K562 (cell line): ENCODE data around the gene PFKFB2. TPM values are rescaled to one million over a fixed set of nuclear protein-coding genes. Genes with fewer than 3 reads are reported as not detected.

Experiments
- CREM ChIP-seq: IDR thresholded peaks from 2 replicates; pipeline ENCODE4 v1.6.1; 2014; ENCODE audit warnings: antibody characterized with exemption, low read depth
- ESRRA ChIP-seq: fragments of 450-650 bp; IDR thresholded peaks from 2 replicates; pipeline ENCODE4 v1.6.1; 2014; ENCODE audit warnings: low read depth, mild to moderate bottlenecking, moderate library complexity, borderline replicate concordance
- ESRRB ChIP-seq: fragments of 250-450 bp; sonication (Bioruptor Pico); IDR thresholded peaks from 2 replicates; pipeline ENCODE4 v1.5.0; 2020; ENCODE audit warnings: mild to moderate bottlenecking, moderate library complexity, borderline replicate concordance
- EWSR1 ChIP-seq: fragments of 450-650 bp; IDR thresholded peaks from 2 replicates; pipeline ENCODE4 v1.6.1; 2018; ENCODE audit warnings: borderline replicate concordance, mild to moderate bottlenecking, low read depth, moderate library complexity; ENCODE audit not compliant: partially characterized antibody
- FOXP1 ChIP-seq: sonication (generic); formaldehyde crosslinking; IDR thresholded peaks from 2 replicates; pipeline ENCODE4 v1.8.0; 2022; ENCODE audit warnings: mild to moderate bottlenecking, missing genetic modification reagents
- HOXB6 ChIP-seq: fragments of 250-450 bp; sonication (Bioruptor Pico); IDR thresholded peaks from 2 replicates; pipeline ENCODE4 v1.5.1; 2022; ENCODE audit warnings: mild to moderate bottlenecking, borderline replicate concordance
- IFI16 ChIP-seq: fragments of 250-450 bp; sonication (Bioruptor Pico); IDR thresholded peaks from 2 replicates; pipeline ENCODE4 v2.1.2; 2022; ENCODE audit warnings: mild to moderate bottlenecking, inconsistent platforms
- KAT7 ChIP-seq: sonication (generic); formaldehyde crosslinking; IDR thresholded peaks from 2 replicates; pipeline ENCODE4 v1.8.0; 2022; ENCODE audit warnings: missing genetic modification reagents, mild to moderate bottlenecking, borderline replicate concordance
- MIER1 ChIP-seq: fragments of 450-650 bp; IDR thresholded peaks from 2 replicates; pipeline ENCODE4 v1.6.1; 2016; ENCODE audit warnings: antibody characterized with exemption, mild to moderate bottlenecking, low read depth
- NR2F6 ChIP-seq: fragments of 450-650 bp; formaldehyde crosslinking; IDR thresholded peaks from 2 replicates; pipeline ENCODE4 v1.4.0; 2020; ENCODE audit warnings: mild to moderate bottlenecking
- POLR2G ChIP-seq: fragments of 200-400 bp; formaldehyde crosslinking; IDR thresholded peaks from 2 replicates; pipeline ENCODE4 v1.6.1; 2017; ENCODE audit warnings: low read depth, mild to moderate bottlenecking, antibody characterized with exemption, low read length, moderate library complexity
- SNIP1 ChIP-seq: fragments of 450-650 bp; IDR thresholded peaks from 2 replicates; pipeline ENCODE4 v1.7.1; 2017; ENCODE audit warnings: low read depth, mild to moderate bottlenecking
- SRSF1 ChIP-seq: fragments of 200-400 bp; formaldehyde crosslinking; IDR thresholded peaks from 2 replicates; pipeline ENCODE4 v1.6.1; 2017; ENCODE audit warnings: mild to moderate bottlenecking, low read depth, low read length, moderate library complexity
- polyA plus RNA-seq, 8 experiments: library from polyadenylated mRNA; depleted of rRNA in 4 of 8; stranded (reverse) in 5 of 8; unstranded in 3 of 8; fragments of >200 nt; fragmentation: Nextera tagmentation in 2 of 8; fragmentation: Illumina TruSeq in 1 of 8; extraction: Ambion mirVana in 2 of 8; extraction: Trizol in 1 of 8; gene quantifications; 2 replicates each; pipeline versions ENCODE4 v1.2.1 to v1.2.3, GENCODE V29; 2011 to 2014; ENCODE audit warnings: inconsistent platforms in 1 of 8, missing spikeins in 1 of 8
- total RNA-seq, 7 experiments: library from RNA; depleted of rRNA in 6 of 7; stranded (reverse); fragments of >200 nt in 6 of 7; fragmentation: Illumina TruSeq in 2 of 7; extraction: Trizol in 2 of 7; gene quantifications; 2 replicates each; pipeline versions ENCODE4 v1.2.1 to v1.2.3, GENCODE V29; 2011 to 2021; ENCODE audit warnings: low replicate concordance in 1 of 7
- TF ChIP-seq, protein P1 (sequence below): fragments of 450-650 bp; IDR thresholded peaks from 2 replicates; pipeline ENCODE4 v1.6.1; 2016; ENCODE audit warnings: mild to moderate bottlenecking, moderate library complexity
- TF ChIP-seq, protein P2 (sequence below): fragments of 250-450 bp; sonication (Bioruptor Pico); IDR thresholded peaks from 2 replicates; pipeline ENCODE4 v1.8.0; 2022; ENCODE audit warnings: moderate library complexity, mild to moderate bottlenecking, inconsistent platforms

The PFKFB2 gene
- total and polyA plus RNA-seq, 9 of the 15 experiments (the other 6 are each of a cell fraction or from before 2014, with no cell fraction given): 6.9 to 26.0 (median 16.4) TPM

DNA sequence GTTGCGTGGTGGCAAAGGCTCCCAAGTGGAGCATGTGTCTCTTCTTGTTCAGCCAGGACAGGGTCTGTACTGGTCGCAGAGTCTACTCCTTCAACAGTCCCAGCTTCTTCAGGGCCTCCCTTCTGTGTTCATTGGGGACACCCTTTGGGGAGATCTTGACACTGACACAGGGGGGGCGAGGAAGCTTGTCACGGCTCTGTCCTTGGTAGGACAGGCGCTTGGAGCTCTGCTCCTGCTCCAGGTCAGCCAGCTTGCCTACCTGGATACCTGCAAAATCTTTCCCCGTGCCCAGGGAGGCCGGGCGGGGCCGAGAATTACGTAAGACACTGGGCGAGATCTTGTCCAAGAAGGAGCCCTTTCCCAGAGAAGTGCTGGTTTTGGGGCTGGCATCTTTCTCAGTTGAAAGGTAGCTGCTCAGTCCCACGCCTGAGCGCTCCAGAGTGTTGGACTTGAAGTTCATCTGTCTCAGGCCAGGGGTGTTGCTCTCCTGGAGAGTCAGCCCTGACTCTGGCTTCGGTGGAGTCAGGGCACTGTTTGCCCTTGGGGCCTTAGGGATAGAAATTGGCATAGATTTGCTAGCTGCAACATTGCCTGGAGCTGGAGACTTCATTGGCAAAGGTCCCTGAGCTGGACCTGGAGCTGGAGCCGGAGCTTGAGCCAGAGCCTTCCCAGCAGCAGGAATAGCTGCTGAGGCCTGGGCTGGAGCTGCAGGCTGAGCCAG is 31.0 kb upstream of the PFKFB2 start (continued):
- no peak for TF ChIP-seq ESRRA
- TF ChIP-seq, protein P1, sequence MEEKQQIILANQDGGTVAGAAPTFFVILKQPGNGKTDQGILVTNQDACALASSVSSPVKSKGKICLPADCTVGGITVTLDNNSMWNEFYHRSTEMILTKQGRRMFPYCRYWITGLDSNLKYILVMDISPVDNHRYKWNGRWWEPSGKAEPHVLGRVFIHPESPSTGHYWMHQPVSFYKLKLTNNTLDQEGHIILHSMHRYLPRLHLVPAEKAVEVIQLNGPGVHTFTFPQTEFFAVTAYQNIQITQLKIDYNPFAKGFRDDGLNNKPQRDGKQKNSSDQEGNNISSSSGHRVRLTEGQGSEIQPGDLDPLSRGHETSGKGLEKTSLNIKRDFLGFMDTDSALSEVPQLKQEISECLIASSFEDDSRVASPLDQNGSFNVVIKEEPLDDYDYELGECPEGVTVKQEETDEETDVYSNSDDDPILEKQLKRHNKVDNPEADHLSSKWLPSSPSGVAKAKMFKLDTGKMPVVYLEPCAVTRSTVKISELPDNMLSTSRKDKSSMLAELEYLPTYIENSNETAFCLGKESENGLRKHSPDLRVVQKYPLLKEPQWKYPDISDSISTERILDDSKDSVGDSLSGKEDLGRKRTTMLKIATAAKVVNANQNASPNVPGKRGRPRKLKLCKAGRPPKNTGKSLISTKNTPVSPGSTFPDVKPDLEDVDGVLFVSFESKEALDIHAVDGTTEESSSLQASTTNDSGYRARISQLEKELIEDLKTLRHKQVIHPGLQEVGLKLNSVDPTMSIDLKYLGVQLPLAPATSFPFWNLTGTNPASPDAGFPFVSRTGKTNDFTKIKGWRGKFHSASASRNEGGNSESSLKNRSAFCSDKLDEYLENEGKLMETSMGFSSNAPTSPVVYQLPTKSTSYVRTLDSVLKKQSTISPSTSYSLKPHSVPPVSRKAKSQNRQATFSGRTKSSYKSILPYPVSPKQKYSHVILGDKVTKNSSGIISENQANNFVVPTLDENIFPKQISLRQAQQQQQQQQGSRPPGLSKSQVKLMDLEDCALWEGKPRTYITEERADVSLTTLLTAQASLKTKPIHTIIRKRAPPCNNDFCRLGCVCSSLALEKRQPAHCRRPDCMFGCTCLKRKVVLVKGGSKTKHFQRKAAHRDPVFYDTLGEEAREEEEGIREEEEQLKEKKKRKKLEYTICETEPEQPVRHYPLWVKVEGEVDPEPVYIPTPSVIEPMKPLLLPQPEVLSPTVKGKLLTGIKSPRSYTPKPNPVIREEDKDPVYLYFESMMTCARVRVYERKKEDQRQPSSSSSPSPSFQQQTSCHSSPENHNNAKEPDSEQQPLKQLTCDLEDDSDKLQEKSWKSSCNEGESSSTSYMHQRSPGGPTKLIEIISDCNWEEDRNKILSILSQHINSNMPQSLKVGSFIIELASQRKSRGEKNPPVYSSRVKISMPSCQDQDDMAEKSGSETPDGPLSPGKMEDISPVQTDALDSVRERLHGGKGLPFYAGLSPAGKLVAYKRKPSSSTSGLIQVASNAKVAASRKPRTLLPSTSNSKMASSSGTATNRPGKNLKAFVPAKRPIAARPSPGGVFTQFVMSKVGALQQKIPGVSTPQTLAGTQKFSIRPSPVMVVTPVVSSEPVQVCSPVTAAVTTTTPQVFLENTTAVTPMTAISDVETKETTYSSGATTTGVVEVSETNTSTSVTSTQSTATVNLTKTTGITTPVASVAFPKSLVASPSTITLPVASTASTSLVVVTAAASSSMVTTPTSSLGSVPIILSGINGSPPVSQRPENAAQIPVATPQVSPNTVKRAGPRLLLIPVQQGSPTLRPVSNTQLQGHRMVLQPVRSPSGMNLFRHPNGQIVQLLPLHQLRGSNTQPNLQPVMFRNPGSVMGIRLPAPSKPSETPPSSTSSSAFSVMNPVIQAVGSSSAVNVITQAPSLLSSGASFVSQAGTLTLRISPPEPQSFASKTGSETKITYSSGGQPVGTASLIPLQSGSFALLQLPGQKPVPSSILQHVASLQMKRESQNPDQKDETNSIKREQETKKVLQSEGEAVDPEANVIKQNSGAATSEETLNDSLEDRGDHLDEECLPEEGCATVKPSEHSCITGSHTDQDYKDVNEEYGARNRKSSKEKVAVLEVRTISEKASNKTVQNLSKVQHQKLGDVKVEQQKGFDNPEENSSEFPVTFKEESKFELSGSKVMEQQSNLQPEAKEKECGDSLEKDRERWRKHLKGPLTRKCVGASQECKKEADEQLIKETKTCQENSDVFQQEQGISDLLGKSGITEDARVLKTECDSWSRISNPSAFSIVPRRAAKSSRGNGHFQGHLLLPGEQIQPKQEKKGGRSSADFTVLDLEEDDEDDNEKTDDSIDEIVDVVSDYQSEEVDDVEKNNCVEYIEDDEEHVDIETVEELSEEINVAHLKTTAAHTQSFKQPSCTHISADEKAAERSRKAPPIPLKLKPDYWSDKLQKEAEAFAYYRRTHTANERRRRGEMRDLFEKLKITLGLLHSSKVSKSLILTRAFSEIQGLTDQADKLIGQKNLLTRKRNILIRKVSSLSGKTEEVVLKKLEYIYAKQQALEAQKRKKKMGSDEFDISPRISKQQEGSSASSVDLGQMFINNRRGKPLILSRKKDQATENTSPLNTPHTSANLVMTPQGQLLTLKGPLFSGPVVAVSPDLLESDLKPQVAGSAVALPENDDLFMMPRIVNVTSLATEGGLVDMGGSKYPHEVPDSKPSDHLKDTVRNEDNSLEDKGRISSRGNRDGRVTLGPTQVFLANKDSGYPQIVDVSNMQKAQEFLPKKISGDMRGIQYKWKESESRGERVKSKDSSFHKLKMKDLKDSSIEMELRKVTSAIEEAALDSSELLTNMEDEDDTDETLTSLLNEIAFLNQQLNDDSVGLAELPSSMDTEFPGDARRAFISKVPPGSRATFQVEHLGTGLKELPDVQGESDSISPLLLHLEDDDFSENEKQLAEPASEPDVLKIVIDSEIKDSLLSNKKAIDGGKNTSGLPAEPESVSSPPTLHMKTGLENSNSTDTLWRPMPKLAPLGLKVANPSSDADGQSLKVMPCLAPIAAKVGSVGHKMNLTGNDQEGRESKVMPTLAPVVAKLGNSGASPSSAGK: 0 out of 2 replicates have a peak, but pooled peaks have one; percentile 12
- TF ChIP-seq KAT7 (CRISPR knock-in tag): peak; percentile 65; the same call in 1 of the 2 replicates
- no peak for TF ChIP-seq ESRRB (CRISPR knock-in tag)
- no peak for TF ChIP-seq HOXB6 (CRISPR knock-in tag)
- no peak for TF ChIP-seq POLR2G
- peak; percentile 66; the same call in 1 of the 2 replicates for TF ChIP-seq IFI16 (CRISPR knock-in tag)
- no peak for TF ChIP-seq CREM
- TF ChIP-seq FOXP1: no peak
- TF ChIP-seq NR2F6 (CRISPR knock-in tag): 0 out of 2 replicates have a peak, but pooled peaks have one; percentile 11
- TF ChIP-seq, protein P2, sequence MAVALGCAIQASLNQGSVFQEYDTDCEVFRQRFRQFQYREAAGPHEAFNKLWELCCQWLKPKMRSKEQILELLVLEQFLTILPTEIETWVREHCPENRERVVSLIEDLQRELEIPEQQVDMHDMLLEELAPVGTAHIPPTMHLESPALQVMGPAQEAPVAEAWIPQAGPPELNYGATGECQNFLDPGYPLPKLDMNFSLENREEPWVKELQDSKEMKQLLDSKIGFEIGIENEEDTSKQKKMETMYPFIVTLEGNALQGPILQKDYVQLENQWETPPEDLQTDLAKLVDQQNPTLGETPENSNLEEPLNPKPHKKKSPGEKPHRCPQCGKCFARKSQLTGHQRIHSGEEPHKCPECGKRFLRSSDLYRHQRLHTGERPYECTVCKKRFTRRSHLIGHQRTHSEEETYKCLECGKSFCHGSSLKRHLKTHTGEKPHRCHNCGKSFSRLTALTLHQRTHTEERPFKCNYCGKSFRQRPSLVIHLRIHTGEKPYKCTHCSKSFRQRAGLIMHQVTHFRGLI (CRISPR knock-in tag): no peak
- no peak for TF ChIP-seq EWSR1
- no peak for TF ChIP-seq SNIP1
- 0 out of 2 replicates have a peak, but pooled peaks have one; percentile 29 for TF ChIP-seq MIER1
- TF ChIP-seq SRSF1: no peak
